Omental fat pad (tissue), 4 donors: ENCODE data around the gene RCHY1. TPM values are rescaled to one million over a fixed set of nuclear protein-coding genes. Genes with fewer than 3 reads are reported as not detected.

Experiments
- ATAC-seq: fragments of 150-250 bp; one replicate; pipeline ENCODE4 v1.9.1; 2016; ENCODE audit warnings: mild to moderate bottlenecking, moderate library complexity; ENCODE audit not compliant: low FRiP score
- DNase-seq: peaks from one replicate; pipeline ENCODE4 v3.0.0-alpha.2; 2019; ENCODE audit warnings: low spot score
- total RNA-seq, 4 donors: library from RNA; depleted of rRNA; stranded (reverse); fragments of >200 nt; gene quantifications; one replicate each; pipeline ENCODE4 v1.1.0, GENCODE V29; 2016
- TF ChIP-seq, protein P1 (sequence below), 3 donors: fragments of 450-650 bp; IDR thresholded peaks; one replicate each; pipeline ENCODE4 v1.5.1; 2016 to 2017; ENCODE audit warnings: antibody characterized with exemption in 3 of 3, mild to moderate bottlenecking in 3 of 3, moderate library complexity in 2 of 3

Gene RCHY1
- total RNA-seq, 4 donors from 2014 or later: 26.4 to 30.8 (median 28.9) TPM

DNA sequence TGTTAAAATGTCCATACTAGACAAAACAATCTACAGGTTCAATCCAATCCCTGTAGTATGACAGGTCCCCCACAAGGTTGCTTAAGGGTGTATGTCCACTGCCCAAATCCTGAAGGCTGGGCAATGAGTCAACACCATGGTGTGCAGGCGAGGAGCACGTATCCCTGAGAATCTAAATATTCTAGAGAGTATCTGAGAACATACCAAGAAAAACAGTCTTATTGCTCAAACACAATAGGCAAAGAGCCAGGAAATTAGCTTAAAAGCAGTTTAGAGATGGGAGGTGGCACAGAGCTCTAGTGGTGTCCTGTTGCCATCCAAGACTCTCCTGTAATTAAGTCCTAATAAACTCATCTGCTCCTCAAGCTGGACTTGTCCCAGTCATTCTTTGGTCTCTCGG lies 37.0 kb downstream of the RCHY1 start:
- ATAC-seq (no peak), DNase-seq (no peak)
- TF ChIP-seq, protein P1, sequence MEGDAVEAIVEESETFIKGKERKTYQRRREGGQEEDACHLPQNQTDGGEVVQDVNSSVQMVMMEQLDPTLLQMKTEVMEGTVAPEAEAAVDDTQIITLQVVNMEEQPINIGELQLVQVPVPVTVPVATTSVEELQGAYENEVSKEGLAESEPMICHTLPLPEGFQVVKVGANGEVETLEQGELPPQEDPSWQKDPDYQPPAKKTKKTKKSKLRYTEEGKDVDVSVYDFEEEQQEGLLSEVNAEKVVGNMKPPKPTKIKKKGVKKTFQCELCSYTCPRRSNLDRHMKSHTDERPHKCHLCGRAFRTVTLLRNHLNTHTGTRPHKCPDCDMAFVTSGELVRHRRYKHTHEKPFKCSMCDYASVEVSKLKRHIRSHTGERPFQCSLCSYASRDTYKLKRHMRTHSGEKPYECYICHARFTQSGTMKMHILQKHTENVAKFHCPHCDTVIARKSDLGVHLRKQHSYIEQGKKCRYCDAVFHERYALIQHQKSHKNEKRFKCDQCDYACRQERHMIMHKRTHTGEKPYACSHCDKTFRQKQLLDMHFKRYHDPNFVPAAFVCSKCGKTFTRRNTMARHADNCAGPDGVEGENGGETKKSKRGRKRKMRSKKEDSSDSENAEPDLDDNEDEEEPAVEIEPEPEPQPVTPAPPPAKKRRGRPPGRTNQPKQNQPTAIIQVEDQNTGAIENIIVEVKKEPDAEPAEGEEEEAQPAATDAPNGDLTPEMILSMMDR (IDR thresholded peaks at IDR 0.05): no peak

DNA sequence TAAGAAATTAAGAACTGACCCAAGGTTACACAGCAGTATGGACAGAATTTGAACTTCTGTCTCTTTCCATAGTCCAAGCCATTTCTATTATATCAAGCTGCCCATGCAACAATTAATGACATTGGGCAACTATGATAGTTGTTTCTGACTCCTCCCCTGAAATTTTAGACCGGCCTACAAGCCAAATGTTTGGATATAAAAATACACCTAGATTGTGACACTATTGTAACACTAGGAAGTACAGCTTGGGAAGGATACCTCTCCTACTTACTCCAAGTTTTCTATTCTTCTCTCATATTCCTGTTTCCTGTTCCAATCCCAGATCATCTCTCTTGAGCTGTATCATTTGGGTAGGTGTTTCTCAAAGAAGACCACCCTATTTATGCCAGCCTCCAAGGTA lies 43.5 kb downstream of the RCHY1 start:
- DNase-seq: no peak
- no peak for ATAC-seq
- TF ChIP-seq, protein P1 (IDR thresholded peaks at IDR 0.05): no peak

DNA sequence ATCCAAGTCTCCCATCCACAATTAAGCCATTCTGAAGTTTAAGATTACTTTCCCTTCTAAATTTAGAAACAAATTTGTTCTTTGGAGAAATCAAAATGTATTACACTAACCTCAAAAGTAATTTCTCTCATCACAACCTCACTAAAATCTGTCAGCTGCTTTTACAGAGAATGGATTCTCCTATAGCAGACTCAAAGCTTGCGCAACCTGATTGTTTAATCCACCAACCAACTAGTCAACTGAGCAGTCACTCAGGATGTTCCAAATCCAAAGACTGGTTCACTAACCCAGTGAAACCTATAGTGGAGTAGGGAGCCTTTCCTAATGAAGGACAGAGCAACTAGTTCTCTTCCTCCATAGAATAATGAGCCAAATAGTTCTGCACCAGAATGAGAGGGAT lies 44.3 kb downstream of the RCHY1 start:
- TF ChIP-seq, protein P1 (IDR thresholded peaks at IDR 0.05): no peak
- ATAC-seq (no peak), DNase-seq (no peak)

DNA sequence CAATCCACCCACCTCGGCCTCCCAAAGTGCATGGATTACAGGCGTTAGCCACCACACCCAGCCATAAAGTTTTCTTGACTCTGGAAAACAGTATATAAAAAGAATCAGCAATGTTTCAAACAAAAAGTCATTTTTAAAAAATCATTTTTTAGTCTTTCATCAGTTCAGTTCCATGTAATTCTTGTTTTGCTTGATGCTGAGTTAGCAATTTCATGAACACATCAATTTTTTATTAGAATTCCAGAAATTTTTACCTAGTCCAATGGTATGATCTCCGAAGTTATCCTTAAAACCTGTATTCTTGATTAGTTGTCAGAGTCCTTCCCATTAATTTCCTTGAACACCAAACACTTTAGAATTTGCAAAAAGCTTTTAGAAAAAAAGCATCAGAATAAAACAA lies 56.8 kb downstream of the RCHY1 start:
- ATAC-seq (no peak), DNase-seq (no peak)
- TF ChIP-seq, protein P1 (IDR thresholded peaks at IDR 0.05): no peak

DNA sequence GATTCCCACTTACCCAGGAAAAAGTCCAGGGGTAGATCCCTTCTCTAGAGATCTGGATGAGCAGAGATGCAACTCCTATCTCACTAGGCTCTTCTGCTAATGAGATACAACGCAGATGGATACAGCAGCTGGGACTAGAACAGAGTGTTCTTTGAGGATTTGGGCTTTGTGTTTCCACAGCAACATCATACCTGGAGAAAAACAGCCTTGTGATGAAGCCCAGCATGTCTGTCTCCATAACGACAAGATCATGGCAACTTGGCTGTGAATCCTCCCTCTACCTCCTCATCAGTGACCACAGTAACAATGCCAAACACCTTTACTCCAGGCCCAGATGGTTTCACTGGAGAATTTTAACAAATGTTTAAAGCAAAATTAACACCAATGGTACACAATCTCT lies 80.1 kb downstream of the RCHY1 start:
- ATAC-seq: no peak
- TF ChIP-seq, protein P1 (IDR thresholded peaks at IDR 0.05): no peak

DNA sequence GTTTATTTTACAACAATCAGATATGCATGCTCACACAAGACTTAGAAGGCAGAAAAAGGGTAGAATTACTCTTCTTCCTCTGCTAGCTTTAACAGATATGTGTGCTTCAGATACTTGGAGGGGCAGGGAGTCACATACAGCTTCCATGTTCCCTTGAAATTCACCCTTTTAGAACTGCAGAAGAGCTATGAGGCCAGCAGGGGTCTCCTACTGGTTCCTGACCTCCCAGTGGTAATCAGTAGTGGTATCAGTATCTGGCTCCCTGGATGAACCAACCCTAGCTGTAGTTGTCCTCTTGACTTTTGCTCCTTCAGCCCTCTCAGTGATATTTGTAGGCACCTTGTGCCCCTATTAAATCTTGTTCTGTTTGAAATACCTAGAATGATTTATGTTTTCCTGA lies 81.5 kb downstream of the RCHY1 start:
- DNase-seq (no peak), ATAC-seq (no peak)
- TF ChIP-seq, protein P1 (IDR thresholded peaks at IDR 0.05): no peak

More for the DNA sequence above, 80.1 kb downstream of the RCHY1 start:
- DNase-seq: no peak

DNA sequence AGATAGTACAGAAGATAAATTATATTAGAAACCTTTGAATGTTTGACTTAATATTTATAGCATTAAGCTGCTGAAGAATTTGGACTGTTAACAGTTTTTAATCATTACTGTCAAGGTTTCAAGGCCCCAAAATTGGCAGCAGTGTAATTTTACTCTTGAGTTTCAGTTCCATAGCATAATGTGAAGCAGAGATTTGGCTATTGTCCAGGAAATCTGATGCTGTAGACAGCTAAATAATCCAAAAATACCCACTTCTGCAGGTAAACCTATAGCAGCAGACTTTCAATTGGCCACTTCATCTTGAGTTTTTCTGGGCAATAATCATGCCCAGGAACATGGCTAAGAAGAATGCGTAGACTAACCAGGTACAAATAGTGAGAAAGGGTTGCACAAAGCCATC lies 85.0 kb downstream of the RCHY1 start:
- TF ChIP-seq, protein P1 (IDR thresholded peaks at IDR 0.05): no peak
- ATAC-seq: no peak
- DNase-seq: no peak

Other genes starting within 250 kb of the RCHY1 start
- gene THAP6, start 70 bp upstream of the RCHY1 start, total RNA-seq: 10 to 100 TPM in 3 of 4 donors, 1 to 10 TPM in 1; 9.2 to 30.7 (median 12.5) TPM
- gene ODAPH, start 41.7 kb upstream of the RCHY1 start, total RNA-seq: not detected
- 1 to 10 TPM in 2 of 4 donors, under 1 TPM in 1, not detected in 1; 0.38 to 1.9 (median 1.1) TPM for gene CDKL2, start 116.1 kb upstream of the RCHY1 start, total RNA-seq
- 10 to 100 TPM; 57.7 to 90.9 (median 69.6) TPM for gene G3BP2, start 159.0 kb upstream of the RCHY1 start, total RNA-seq
- 10 to 100 TPM; 53.8 to 79.5 (median 69.8) TPM for gene USO1, start 210.2 kb upstream of the RCHY1 start, total RNA-seq